GM21786 (cell line): ENCODE measurements around the gene ANKRD24.
"Not testable (repeated sequence)": the region's sequence is repeated elsewhere in the genome, so short reads cannot be mapped to it uniquely, and the experiment has no call there.

Experiments used
- ATAC-seq: cut with Tn5 transposase; IDR thresholded peaks from one replicate; pipeline ENCODE4 v1.9.1; 2021; ENCODE audit not compliant: unreplicated experiment

ANKRD24 gene

DNA sequence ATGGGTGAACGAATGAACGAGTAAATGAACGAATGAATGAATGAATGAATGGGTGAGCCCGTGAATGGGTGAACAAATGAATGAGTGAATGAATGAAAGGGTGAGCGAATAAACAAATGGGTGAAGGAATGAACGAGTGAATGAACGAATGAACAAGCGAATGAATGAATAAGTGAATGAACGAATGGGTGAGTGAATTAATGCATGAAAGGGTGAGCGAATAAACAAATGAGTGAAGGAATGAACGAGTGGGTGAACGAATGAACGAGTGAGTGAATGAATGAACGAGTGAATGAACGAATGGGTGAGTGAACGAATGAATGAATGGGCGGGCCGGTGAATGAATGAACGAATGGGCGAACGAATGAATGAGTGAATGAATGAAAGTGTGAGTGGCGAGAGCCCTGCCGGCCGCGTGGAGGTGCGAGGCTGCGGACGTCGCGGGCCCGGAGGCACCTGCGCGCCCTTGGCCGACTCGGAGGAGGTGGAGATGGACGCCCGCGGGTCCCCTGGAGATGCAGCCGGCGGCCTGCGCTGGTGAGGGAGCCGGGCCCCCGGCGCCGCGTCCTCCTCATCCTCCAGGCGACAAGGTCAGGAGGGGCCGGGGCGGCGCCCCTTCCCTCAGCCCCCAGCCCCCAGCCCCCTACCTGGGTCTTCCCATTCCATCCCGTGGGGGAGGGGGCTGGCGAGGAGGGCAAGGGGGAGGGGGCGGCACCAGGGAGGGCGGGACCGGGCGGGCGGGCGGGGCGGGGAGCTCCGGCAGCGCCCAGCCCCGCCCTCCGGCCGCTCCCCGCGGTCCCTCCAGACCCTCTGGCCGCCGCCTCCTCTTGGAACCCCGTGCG lies 15.4 kb downstream of the ANKRD24 start:
- no peak for ATAC-seq

DNA sequence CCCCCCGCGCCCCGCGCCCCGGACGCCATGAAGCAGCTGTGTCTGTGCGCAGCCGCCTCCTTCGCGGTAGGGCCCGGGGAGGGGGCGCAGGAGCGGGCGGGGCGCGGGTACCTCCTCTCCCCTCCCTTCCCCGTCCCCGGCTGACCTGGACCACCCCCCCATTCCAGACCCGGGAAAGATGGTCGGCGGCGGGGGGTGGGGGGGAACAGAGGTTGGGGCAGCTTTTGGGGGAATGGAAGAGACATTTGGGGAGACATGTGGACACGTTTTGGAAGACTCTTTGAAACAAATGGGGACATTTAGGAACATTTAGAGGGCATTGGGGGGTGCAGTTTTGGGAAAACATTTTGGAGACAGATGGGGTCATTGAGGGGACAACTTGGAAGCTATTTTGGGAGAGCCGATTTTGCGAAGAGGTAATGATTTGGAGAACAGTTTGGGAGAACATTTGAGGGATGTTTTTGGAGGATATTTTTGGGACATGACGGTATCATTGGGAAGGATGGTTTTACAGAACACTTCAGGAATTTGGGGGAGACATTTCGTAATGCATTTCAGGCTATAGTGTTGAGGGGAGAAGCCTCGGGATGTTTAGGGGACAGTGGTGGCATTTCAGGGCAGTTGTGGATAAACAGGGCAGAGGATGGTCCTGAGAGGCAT lies 16.1 kb downstream of the ANKRD24 start:
- ATAC-seq = no peak

DNA sequence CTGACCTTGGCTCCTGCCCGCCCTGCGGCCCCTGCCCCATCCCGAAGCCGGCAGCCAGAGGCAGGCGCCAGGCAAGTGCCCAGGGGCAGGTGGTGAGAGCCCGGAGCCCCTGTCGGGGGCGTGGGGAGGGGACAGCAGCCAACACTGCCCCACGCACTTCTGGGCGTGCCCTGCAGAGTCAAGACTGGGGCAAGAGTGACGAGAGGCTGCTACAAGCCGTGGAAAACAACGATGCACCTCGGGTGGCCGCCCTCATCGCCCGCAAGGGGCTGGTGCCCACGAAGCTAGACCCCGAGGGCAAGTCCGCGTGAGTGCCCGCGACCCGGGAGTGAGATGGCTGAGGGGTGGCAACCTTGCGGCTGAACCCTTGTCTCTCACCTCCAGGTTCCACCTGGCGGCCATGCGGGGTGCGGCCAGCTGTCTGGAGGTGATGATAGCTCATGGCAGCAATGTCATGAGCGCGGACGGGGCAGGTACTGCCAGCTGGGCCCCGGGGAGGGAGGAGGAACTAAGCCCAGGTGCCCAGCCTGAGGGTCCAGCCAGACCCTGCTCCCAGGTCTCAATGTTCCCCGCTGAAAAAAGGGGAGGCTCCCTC lies 17.3 kb downstream of the ANKRD24 start:
- ATAC-seq = no peak

DNA sequence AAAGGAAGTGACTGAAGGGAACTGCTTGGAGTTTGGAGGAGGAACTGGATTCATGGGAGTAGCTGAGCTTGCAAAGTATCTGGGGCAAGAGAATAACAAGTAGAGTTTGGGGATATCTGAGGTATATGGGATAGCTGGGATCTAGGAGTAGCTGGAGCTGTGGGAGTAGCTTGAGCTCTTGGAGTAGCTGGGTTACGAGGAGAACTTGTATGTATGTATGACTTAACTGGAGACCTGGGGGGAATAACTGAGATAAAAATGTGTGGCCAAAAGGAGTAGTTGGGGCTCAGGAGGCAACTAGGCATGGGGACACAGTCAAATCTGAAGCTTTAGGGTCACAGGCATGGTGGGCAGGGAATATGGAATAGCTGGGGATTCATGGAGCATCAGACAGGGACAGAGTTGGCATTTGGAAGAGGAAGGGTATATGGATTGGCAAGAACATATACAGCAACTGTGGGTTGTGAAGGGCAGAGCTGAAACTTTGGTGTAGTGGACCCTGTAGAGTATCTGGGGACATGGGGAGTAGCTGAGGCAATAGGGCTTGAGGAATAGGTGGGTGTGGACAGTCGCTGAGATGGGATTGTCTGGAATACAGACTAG lies 18.6 kb downstream of the ANKRD24 start:
- no peak for ATAC-seq

DNA sequence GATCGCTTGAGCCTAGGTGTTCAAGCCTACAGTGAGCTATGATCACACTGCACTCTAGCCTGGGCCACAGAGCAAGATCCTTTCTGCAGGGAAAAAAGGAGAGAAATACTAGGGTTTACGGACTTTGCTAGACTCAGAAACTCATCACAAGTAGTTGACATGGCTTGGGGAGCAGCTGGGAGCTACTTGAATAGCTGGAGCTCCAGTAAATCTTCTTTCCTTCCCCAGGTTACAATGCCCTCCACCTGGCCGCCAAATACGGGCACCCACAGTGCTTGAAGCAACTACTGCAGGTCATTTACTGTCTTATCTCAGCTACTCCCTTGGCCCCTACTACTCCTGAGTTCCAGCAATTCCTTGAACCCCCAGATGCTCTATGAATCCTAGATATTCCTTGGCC lies 19.3 kb downstream of the ANKRD24 start:
- no peak for ATAC-seq

GRCh38 chr19:4206818-4207484 lies 24.5 kb downstream of the ANKRD24 start:
- ATAC-seq = no peak

- ATAC-seq = no peak
These were observed 26.1 kb downstream of the ANKRD24 start for GRCh38 chr19:4208385-4209094.

DNA sequence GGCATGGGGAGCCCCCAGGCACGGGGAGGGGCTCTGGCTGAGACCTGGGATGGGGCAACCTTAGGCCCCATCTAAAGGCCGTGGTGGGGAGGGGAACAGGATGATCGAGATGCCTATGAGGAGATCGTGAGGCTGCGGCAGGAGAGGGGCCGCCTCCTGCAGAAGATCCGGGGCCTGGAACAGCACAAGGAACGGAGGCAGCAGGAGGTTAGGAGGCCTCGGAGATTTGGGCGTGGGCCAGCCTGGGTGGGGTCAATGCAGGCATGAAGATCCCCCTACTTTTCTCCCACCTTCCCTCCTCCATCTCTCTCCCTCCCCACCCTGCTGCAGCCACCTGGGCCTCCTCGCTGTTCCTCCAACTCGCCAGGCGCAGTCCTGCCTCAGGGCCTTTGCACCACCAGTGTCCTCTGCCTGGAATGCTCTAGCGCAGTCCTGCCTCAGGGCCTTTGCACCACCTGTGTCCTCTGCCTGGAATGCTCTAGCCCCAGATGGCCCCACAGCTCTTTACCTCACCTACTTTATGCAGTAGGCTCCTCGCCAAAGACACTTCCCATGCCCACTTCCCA lies 27.8 kb downstream of the ANKRD24 start:
- no peak for ATAC-seq

DNA sequence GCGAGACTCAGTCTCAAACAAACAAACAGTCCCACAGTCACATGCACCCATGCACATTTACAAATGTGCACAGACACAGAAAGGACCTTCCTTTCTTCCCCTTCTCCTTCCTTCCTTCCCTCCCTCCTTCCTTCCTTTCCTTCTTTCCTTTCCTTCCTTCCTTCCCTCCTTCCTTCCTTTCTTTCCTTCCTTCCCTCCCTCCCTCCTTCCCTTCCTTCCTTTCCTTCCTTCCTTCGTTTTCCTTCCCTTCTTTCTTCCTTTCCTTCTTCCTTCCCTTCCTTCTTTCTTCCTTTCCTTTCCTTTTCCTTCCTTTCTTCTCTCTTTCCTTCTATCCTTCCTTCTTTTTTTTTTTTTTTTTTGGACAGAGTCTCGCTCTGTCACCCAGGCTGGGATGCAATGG lies 30.6 kb downstream of the ANKRD24 start:
- ATAC-seq = no peak

- no peak for ATAC-seq
These were observed 33.3 kb downstream of the ANKRD24 start for GRCh38 chr19:4215807-4216206.

DNA sequence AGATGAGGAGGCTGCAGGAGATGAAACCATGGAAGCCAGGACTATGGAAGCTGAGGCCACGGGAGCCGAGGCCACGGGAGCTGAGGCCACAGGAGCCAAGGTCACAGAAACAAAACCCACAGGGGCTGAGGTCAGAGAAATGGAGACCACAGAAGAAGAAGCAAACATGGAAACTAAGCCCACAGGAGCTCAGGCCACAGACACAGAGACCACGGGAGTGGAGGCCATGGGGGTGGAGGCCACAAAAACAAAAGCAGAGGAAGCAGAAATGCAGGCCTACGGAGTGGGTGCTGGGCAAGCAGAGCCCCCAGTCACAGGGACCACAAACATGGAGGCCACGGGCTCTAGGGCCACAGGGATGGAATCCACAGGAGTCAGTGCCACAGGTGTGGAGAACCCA lies 34.4 kb downstream of the ANKRD24 start:
- no peak for ATAC-seq

DNA sequence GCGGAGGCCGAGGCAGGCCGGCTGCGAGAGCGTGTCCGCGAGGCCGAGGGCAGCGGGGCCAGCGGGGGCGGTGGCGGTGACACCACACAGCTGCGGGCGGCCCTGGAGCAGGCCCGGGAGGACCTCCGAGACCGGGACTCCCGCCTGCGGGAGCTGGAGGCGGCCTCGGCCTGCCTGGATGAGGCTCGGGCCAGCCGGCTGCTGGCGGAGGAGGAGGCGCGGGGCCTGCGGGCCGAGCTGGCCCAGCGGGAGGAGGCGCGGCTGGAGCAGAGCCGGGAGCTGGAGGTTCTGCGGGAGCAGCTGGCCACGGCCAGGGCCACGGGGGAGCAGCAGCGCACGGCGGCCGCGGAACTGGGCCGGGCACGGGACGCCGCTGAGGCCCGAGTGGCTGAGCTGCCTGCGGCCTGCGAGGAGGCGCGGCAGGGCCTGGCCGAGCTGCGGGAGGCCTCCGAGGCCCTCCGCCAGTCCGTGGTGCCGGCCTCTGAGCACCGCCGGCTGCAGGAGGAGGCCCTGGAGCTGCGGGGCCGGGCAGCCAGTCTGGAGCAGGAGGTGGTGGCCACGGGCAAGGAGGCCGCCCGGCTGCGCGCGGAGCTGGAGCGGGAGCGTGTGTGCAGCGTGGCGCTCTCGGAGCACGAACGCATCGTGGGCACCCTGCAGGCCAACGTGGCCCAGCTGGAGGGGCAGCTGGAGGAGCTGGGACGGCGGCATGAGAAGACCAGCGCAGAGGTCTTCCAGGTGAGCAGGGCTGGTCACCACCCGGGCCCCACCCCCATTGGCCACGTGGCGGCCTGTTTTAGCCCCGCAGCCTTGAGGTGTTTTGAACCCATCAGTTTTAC lies 35.2 kb downstream of the ANKRD24 start:
- ATAC-seq = no peak

DNA sequence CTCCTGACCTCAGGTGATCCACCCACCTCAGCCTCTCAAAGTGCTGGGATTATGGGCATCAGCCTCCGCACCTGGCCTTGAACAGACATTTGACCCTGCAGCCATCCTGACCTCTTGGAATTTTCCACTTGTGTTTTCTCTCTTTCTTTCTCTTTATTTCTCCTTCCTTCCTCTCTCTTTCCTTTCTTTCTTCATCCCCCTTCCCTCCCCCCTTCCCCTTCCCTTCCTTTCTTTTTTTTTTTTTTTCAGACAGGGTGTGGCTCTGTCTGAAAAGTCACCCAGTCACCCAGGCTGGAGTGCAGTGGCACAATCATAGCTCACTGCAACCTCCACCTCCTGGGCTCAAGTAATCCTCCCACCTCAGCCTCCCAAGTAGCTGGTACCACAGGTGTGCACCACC lies 36.0 kb downstream of the ANKRD24 start:
- not testable (repeated sequence) for ATAC-seq

DNA sequence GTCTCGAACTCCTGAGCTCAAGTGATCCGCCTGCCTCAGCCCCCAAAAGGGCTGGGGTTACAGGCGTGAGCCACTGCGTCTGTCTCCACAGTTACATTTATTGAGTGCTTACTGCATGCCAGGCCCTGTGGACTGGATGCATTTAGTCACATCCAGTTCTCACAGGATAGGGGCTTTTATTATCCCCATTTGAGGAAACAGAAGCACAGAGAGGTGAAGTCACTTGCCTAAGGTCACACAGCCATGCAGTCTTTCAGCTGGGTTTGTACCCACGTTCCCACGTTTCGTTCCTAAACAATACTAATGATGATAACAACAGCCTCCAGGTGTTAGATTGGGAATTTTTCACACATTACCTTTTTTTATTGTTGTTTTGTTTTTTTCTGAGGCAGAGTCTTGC lies 37.7 kb downstream of the ANKRD24 start:
- no peak for ATAC-seq

- ATAC-seq = no peak
These were observed 42.0 kb downstream of the ANKRD24 start for GRCh38 chr19:4224470-4224869.

DNA sequence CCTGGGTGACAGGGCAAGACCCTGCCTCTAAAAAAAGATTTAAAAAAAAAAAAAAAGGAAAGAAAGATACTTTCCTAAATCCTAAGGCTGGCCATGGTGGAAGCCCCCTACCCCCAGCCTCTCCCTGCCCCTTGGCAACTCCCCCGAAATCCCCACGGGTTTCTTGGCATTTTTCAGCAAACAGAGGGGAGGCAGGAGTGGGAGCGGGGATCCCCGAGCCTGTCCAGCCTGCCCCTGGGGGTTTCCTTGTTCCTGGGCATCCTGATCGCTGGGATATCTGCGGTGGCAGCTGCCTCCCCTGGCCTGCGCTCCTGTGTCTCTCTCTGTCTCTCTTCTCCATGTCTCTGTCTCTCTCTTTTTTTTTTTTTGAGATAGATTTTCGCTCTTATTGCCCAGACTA lies 43.4 kb downstream of the ANKRD24 start:
- no peak for ATAC-seq

GRCh38 chr19:4227771-4228170 lies 45.3 kb downstream of the ANKRD24 start:
- no peak for ATAC-seq

DNA sequence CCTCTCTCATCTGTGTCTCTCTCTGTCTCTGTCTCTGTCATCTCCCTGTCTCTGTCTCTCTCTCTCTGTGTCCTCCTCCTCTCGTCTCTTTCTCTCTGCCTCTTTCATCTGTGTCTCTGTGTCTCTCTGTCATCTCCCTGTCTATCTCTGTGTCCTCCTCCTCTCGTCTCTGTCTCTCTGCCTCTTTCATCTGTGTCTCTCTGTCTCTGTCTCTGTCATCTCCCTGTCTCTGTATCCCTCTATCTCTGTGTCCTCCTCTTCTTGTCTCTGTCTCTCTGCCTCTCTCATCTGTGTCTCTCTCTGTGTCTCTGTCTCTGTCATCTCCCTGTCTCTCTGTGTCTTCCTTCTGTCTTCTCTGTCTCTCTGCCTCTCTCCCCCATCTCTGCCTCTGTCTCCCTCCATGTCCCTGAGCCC lies 46.3 kb downstream of the ANKRD24 start:
- no peak for ATAC-seq

DNA sequence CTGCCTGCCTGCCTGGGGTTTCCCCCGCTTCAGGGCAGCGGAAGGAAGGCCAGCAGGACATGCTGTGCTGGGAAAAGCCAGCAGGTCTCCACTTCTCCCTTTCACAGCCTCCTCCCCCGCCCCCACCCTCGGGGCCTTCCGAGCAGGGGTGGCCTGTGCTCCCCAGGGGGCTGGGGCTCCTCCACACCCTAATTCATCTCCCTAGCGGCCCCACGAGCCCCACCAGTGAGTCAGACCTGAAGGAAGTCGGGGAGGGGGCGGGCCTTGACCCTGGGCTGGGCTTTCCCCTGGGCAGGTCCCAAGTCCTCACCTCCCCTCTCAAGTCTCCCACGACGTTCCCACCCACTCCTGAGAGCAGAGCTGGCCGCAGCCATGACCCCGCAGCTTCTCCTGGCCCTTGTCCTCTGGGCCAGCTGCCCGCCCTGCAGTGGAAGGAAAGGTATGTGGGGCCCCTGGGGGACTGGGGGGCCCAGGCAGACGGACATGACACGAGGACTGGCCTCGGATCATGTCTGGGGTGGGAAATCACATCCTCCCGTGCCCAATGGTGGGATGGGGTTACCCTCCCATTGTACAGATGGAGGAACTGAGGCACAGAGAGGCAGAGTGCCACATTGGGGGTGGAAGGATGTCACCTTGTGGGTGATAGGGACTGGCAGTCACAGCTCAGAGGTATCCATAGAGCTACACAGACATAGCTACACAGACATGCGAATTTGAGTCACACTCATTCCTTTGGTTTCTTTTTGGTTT lies 46.9 kb downstream of the ANKRD24 start, which contains the start of gene EBI3:
Gene EBI3, plus strand, starts transcription at position 345 of the 753 bp plus-strand sequence. Its CDS starts 28 bp downstream, at position 373.
- ATAC-seq = peak; percentile 66
